GM12872 (cell line): ENCODE data around the gene PPM1H.

Experiments used
- CTCF ChIP-seq: IDR thresholded peaks from 3 replicates; pipeline ENCODE4 v1.5.1; 2011; ENCODE audit warnings: low read depth, mild to moderate bottlenecking, low read length, moderate library complexity; ENCODE audit not compliant: insufficient read depth

PPM1H gene

GRCh38 chr12:62647586-62647985, 287.4 kb downstream of the PPM1H start:
- TF ChIP-seq CTCF: no peak

DNA sequence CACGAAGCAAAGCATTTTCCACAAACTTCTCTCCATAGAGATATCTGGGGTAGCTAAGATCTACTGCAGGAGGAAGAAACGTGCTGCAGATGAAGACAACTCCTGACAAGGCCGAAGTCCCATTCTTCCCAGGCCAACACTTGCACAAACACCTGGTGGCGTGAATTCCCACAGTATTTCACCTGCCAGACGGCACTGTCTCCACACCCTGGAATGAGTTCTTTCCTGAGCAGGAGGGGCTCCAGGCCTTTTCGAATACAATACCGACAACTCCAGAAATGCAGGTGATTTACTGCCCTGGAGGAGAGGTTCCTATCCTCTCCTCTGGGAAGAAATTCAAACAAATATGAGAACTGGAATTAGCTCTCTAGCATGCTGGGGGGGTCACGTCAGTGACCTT, 288.4 kb downstream of the PPM1H start:
- no peak for TF ChIP-seq CTCF

DNA sequence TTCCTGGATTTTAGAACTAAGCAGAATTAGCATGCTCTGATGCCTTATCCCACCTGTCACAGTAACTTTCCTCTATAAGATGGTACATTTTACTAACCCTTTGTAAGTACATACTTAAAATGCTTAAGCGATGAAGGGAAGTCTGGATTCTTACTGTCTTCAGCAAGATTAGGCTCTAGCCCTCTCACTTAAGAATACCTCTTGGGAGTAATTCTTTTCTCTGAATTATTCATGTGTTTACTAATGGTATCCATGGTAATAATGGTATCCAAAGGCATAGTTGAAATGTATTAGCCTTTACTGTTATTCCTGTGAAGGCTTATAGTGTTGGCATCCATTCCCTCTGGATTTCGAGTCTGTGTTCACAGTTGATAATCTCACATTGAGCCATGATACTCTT, 291.5 kb downstream of the PPM1H start:
- no peak for TF ChIP-seq CTCF

- no peak for TF ChIP-seq CTCF
Observed at GRCh38 chr12:62642486-62642885, 292.5 kb downstream of the PPM1H start.

DNA sequence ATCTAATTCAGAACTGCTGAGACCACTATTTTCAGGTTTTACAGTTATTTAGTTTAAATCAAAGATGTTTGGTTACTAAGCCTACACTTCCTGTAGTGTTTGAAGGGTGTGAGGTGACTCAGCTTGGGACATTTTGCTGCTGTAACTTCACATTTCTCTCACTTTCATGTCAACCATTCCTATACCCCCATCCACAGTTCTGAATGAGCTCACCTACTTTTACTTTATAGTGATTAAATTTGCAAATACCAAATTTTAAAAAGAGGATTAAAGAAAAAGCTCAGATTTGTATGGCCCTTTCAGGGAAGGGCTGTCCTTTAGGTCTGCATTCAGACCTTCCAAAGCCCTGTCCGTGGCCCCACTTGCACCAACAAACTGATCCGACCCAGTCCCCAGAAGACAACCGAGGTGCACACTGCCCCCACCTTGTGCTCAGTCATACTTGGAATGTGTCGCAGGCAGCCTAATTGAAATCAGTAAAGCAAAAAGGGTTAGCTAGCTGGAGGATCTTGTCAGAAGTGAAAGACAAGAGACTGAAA, 294.0 kb downstream of the PPM1H start:
- TF ChIP-seq CTCF: no peak

DNA sequence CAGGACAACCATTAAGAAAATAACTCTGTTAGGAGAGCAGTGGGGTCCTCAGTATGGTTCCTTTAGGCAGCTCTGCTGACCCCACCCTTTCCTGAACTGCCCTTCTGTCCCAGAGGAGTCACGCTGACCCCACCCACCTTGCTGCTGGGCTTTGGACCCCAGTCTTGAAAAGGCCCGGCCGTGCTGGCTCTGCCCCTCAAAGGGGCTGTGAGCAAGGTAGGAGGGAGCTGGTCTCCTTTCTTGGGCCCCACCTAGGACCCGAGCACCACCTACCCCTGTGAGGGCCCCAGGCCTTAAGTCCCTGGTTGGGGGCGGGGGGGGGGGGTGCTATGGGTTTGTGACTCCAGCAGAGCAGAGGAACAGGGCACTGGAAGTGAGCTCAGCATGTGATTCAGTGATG, 297.3 kb downstream of the PPM1H start:
- TF ChIP-seq CTCF: no peak

DNA sequence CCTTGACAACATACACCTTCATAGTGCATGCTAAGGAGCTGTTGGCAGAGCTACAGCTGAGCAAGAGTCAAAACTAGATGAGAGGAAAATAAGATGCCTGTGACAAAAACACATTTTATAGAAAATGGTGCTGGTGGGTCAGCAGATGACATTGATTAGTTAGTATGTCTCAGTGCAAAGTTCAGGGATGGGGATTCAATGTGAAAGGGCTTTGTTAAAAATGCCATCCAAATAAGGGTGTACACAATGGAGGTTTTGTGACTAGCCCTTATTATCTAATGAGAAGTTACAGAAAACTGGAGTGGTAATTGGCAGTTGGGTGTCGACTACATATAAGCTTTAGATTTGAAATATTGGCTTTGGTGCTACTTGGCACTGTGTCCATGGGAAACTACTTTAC, 299.3 kb downstream of the PPM1H start:
- TF ChIP-seq CTCF: no peak
